ENCODE results near the gene SCGB3A1. TPM values are rescaled to one million over a fixed set of nuclear protein-coding genes. Genes with fewer than 3 reads are reported as not detected.

SCGB3A1 gene
- total RNA-seq, 1 donor from 2014 or later: 1.0 TPM

GRCh38 chr5:180631549-180632383 lies 40.5 kb upstream of the SCGB3A1 start:
- no peaks in the 10 kb centered on the region for H3K9me3 ChIP-seq (ENCODE audit: control insufficient read depth in 3 of 3, low read length in 3 of 3)
- H3K27me3 ChIP-seq (ENCODE audit: control insufficient read depth in 3 of 3, insufficient read depth in 3 of 3, low read length in 3 of 3): peaks cover 0 to 16% (median 9%) of the 10 kb centered on the region in 3 donors
- peaks cover 0 to 5% (median 0%) of the 10 kb centered on the region in 3 donors for H3K4me1 ChIP-seq (ENCODE audit: control insufficient read depth in 3 of 3, insufficient read depth in 3 of 3, low read length in 3 of 3)
- no peak overlapping the region for H3K4me3 ChIP-seq (ENCODE audit: low read length in 3 of 3)
- H3K9ac ChIP-seq (ENCODE audit: low read depth in 1 of 3, low read length in 3 of 3): no peak overlapping the region
- no peaks in the 10 kb centered on the region for H3K36me3 ChIP-seq (ENCODE audit: control insufficient read depth in 3 of 3, insufficient read depth in 3 of 3, low read length in 3 of 3)
- H3K27ac ChIP-seq (ENCODE audit: low read depth, low read length): no peak overlapping the region

GRCh38 chr5:180630426-180630825 lies 39.1 kb upstream of the SCGB3A1 start:
- H3K36me3 ChIP-seq (ENCODE audit: control insufficient read depth in 3 of 3, insufficient read depth in 3 of 3, low read length in 3 of 3): no peaks in the 10 kb centered on the region
- H3K9ac ChIP-seq (ENCODE audit: low read depth in 1 of 3, low read length in 3 of 3): no peak overlapping the region
- peaks cover 0 to 16% (median 9%) of the 10 kb centered on the region in 3 donors for H3K27me3 ChIP-seq (ENCODE audit: control insufficient read depth in 3 of 3, insufficient read depth in 3 of 3, low read length in 3 of 3)
- H3K27ac ChIP-seq (ENCODE audit: low read depth, low read length): no peak overlapping the region
- H3K9me3 ChIP-seq (ENCODE audit: control insufficient read depth in 3 of 3, low read length in 3 of 3): no peaks in the 10 kb centered on the region
- peaks cover 0 to 5% (median 0%) of the 10 kb centered on the region in 3 donors for H3K4me1 ChIP-seq (ENCODE audit: control insufficient read depth in 3 of 3, insufficient read depth in 3 of 3, low read length in 3 of 3)
- H3K4me3 ChIP-seq (ENCODE audit: low read length in 3 of 3): no peak overlapping the region

- Histone ChIP-seq H3K27ac (ENCODE audit: low read depth, low read length) (no peak overlapping the region), H3K9me3 (ENCODE audit: control insufficient read depth in 3 of 3, low read length in 3 of 3) (no peaks in the 10 kb centered on the region), H3K9ac (ENCODE audit: low read depth in 1 of 3, low read length in 3 of 3) (no peak overlapping the region), H3K4me1 (ENCODE audit: control insufficient read depth in 3 of 3, insufficient read depth in 3 of 3, low read length in 3 of 3) (peaks cover 0 to 5% (median 0%) of the 10 kb centered on the region in 3 donors), H3K4me3 (ENCODE audit: low read length in 3 of 3) (no peak overlapping the region), H3K36me3 (ENCODE audit: control insufficient read depth in 3 of 3, insufficient read depth in 3 of 3, low read length in 3 of 3) (no peaks in the 10 kb centered on the region), H3K27me3 (ENCODE audit: control insufficient read depth in 3 of 3, insufficient read depth in 3 of 3, low read length in 3 of 3) (peaks cover 0 to 16% (median 9%) of the 10 kb centered on the region in 3 donors)
These were observed 38.6 kb upstream of the SCGB3A1 start for GRCh38 chr5:180629831-180630382.

- Histone ChIP-seq H3K9ac (ENCODE audit: low read depth in 1 of 3, low read length in 3 of 3) (no peak overlapping the region), H3K36me3 (ENCODE audit: control insufficient read depth in 3 of 3, insufficient read depth in 3 of 3, low read length in 3 of 3) (no peaks in the 10 kb centered on the region), H3K27ac (ENCODE audit: low read depth, low read length) (no peak overlapping the region), H3K9me3 (ENCODE audit: control insufficient read depth in 3 of 3, low read length in 3 of 3) (no peaks in the 10 kb centered on the region), H3K4me1 (ENCODE audit: control insufficient read depth in 3 of 3, insufficient read depth in 3 of 3, low read length in 3 of 3) (peaks cover 0 to 8% (median 0%) of the 10 kb centered on the region in 3 donors), H3K27me3 (ENCODE audit: control insufficient read depth in 3 of 3, insufficient read depth in 3 of 3, low read length in 3 of 3) (peaks cover 0 to 16% (median 9%) of the 10 kb centered on the region in 3 donors), H3K4me3 (ENCODE audit: low read length in 3 of 3) (no peak overlapping the region)
These were observed 37.8 kb upstream of the SCGB3A1 start for GRCh38 chr5:180628827-180629750.

- Histone ChIP-seq H3K36me3 (ENCODE audit: control insufficient read depth in 3 of 3, insufficient read depth in 3 of 3, low read length in 3 of 3) (no peaks in the 10 kb centered on the region), H3K9ac (ENCODE audit: low read depth in 1 of 3, low read length in 3 of 3) (no peak overlapping the region), H3K4me1 (ENCODE audit: control insufficient read depth in 3 of 3, insufficient read depth in 3 of 3, low read length in 3 of 3) (peaks cover 0 to 8% (median 0%) of the 10 kb centered on the region in 3 donors), H3K4me3 (ENCODE audit: low read length in 3 of 3) (no peak overlapping the region), H3K9me3 (ENCODE audit: control insufficient read depth in 3 of 3, low read length in 3 of 3) (no peaks in the 10 kb centered on the region), H3K27ac (ENCODE audit: low read depth, low read length) (no peak overlapping the region), H3K27me3 (ENCODE audit: control insufficient read depth in 3 of 3, insufficient read depth in 3 of 3, low read length in 3 of 3) (peaks cover 0 to 16% (median 9%) of the 10 kb centered on the region in 3 donors)
These were observed 36.9 kb upstream of the SCGB3A1 start for GRCh38 chr5:180628211-180628610.

- Histone ChIP-seq H3K36me3 (ENCODE audit: control insufficient read depth in 3 of 3, insufficient read depth in 3 of 3, low read length in 3 of 3) (no peaks in the 10 kb centered on the region), H3K27ac (ENCODE audit: low read depth, low read length) (no peak overlapping the region), H3K4me3 (ENCODE audit: low read length in 3 of 3) (no peak overlapping the region), H3K9me3 (ENCODE audit: control insufficient read depth in 3 of 3, low read length in 3 of 3) (no peaks in the 10 kb centered on the region), H3K9ac (ENCODE audit: low read depth in 1 of 3, low read length in 3 of 3) (no peak overlapping the region), H3K4me1 (ENCODE audit: control insufficient read depth in 3 of 3, insufficient read depth in 3 of 3, low read length in 3 of 3) (peaks cover 0 to 4% (median 0%) of the 10 kb centered on the region in 3 donors), H3K27me3 (ENCODE audit: control insufficient read depth in 3 of 3, insufficient read depth in 3 of 3, low read length in 3 of 3) (peaks cover 0 to 16% (median 6%) of the 10 kb centered on the region in 3 donors)
These were observed 36.3 kb upstream of the SCGB3A1 start for GRCh38 chr5:180627386-180628120.

GRCh38 chr5:180626661-180627385 lies 35.5 kb upstream of the SCGB3A1 start:
- H3K9ac ChIP-seq (ENCODE audit: low read depth in 1 of 3, low read length in 3 of 3): no peak overlapping the region
- H3K27ac ChIP-seq (ENCODE audit: low read depth, low read length): no peak overlapping the region
- H3K27me3 ChIP-seq (ENCODE audit: control insufficient read depth in 3 of 3, insufficient read depth in 3 of 3, low read length in 3 of 3): peaks cover 0 to 12% (median 3%) of the 10 kb centered on the region in 3 donors
- no peaks in the 10 kb centered on the region for H3K36me3 ChIP-seq (ENCODE audit: control insufficient read depth in 3 of 3, insufficient read depth in 3 of 3, low read length in 3 of 3)
- no peak overlapping the region for H3K4me3 ChIP-seq (ENCODE audit: low read length in 3 of 3)
- H3K9me3 ChIP-seq (ENCODE audit: control insufficient read depth in 3 of 3, low read length in 3 of 3): no peaks in the 10 kb centered on the region
- H3K4me1 ChIP-seq (ENCODE audit: control insufficient read depth in 3 of 3, insufficient read depth in 3 of 3, low read length in 3 of 3): peaks cover 0 to 3% (median 0%) of the 10 kb centered on the region in 3 donors

- H3K9ac ChIP-seq (ENCODE audit: low read depth in 1 of 3, low read length in 3 of 3): no peak overlapping the region
- no peak overlapping the region for H3K27ac ChIP-seq (ENCODE audit: low read depth, low read length)
- peaks cover 0 to 3% (median 0%) of the 10 kb centered on the region in 3 donors for H3K4me1 ChIP-seq (ENCODE audit: control insufficient read depth in 3 of 3, insufficient read depth in 3 of 3, low read length in 3 of 3)
- H3K4me3 ChIP-seq (ENCODE audit: low read length in 3 of 3): no peak overlapping the region
- no peaks in the 10 kb centered on the region for H3K36me3 ChIP-seq (ENCODE audit: control insufficient read depth in 3 of 3, insufficient read depth in 3 of 3, low read length in 3 of 3)
- peaks cover 0 to 10% (median 0%) of the 10 kb centered on the region in 3 donors for H3K27me3 ChIP-seq (ENCODE audit: control insufficient read depth in 3 of 3, insufficient read depth in 3 of 3, low read length in 3 of 3)
- no peaks in the 10 kb centered on the region for H3K9me3 ChIP-seq (ENCODE audit: control insufficient read depth in 3 of 3, low read length in 3 of 3)
These were observed 34.7 kb upstream of the SCGB3A1 start for GRCh38 chr5:180625791-180626660.

Measured in skeletal muscle tissue (tissue), 4 donors.